ENCODE measurements around the gene CFDP1.

GRCh38 chr16:75443298-75443697, 10.0 kb upstream of the CFDP1 start:
- TF ChIP-seq POLR2AphosphoS5 (IDR thresholded peaks at IDR 0.05; ENCODE audit: low read depth, low read length) (no peak), REST (IDR thresholded peaks at IDR 0.05; ENCODE audit: insufficient read depth in 1 of 2, low read depth in 2 of 2, low read length in 2 of 2) (no peak), TAF1 (IDR thresholded peaks at IDR 0.05; ENCODE audit: borderline replicate concordance, insufficient read depth, low read length) (no peak), SIN3A (IDR thresholded peaks at IDR 0.05; ENCODE audit: borderline replicate concordance, insufficient read depth, low read length) (no peak)

Measured in PFSK-1 (cell line).